HG03378 (cell line): ENCODE results near the gene NPTX2.
"Not testable (repeated sequence)": the region's sequence is repeated elsewhere in the genome, so short reads cannot be mapped to it uniquely, and the experiment has no call there.

Experiments
- ATAC-seq: cut with Tn5 transposase; IDR thresholded peaks from one replicate; pipeline ENCODE4 v1.9.1; 2021; ENCODE audit warnings: mild to moderate bottlenecking, moderate library complexity; ENCODE audit not compliant: unreplicated experiment

The NPTX2 gene

GRCh38 chr7:98617051-98617959, at the start of gene NPTX2:
Gene NPTX2, plus strand, starts transcription at chr7:98617285. Its CDS starts 177 bp downstream, at chr7:98617462.
- ATAC-seq, result no peak

DNA sequence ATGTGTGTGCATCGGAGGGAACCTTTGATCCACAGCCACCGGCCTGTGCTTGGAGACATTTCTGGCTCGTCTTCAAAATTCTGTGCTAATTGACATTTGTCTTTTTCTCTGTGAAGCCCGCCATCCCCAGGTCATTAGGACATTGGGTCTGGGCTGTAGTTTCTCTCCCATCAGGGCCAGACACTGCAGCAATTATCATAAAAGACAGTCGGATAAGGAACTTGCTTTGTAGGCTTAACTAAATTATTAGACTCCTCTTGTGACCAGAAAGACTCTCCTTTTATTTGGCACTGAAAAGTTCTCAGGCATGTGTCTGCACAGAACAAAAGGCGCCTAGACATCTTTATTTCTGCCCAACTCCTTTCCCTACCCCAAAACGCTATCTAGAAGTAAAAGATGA, 49.1 kb upstream of the NPTX2 start:
- no peak for ATAC-seq

GRCh38 chr7:98568891-98569290, 48.2 kb upstream of the NPTX2 start:
- no peak for ATAC-seq

- no peak for ATAC-seq
These were observed 47.3 kb upstream of the NPTX2 start for GRCh38 chr7:98569691-98570337.

- no peak for ATAC-seq
These were observed 46.1 kb upstream of the NPTX2 start for GRCh38 chr7:98571006-98571405.

GRCh38 chr7:98571986-98572385, 45.1 kb upstream of the NPTX2 start:
- ATAC-seq, result no peak

- not testable (repeated sequence) for ATAC-seq
These were observed 44.4 kb upstream of the NPTX2 start for GRCh38 chr7:98572716-98573115.

DNA sequence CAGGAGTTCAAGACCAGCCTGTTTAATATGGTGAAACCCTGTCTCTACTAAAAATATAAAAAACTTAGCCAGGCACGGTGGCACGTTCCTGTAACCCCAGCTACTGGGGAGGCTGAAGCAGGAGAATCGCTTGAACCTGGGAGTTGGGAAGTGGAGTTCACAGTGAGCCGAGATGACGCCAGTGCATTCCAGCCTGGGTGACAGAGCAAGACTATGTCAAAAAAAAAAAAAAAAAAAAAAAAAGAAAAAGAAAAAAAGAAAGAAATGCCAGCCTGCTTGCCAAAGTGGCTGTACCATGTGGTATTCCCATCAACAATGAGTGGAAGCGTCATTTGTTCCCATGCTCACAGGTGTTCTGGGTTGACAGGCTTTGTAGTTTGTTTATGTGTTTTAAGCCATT, 43.3 kb upstream of the NPTX2 start:
- no peak for ATAC-seq

DNA sequence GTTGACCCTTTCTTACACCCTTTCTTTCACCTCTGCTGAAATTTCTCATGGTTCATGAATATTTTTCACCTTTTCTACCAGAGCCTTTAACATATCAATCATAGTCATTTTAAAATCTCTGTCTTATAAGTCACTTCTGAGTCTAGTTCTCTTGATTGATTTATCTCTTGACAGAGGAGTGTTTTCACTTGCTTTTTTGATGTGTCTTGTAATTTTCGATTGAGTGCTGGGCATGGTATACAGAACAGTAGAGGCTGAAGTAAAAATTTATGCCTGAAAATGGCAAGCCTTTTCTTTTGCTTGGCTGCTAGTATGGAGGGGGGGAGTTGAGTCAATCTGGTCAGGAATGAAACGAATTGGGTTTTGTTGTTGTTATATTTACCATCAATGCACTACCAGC, 41.2 kb upstream of the NPTX2 start:
- ATAC-seq, result no peak

DNA sequence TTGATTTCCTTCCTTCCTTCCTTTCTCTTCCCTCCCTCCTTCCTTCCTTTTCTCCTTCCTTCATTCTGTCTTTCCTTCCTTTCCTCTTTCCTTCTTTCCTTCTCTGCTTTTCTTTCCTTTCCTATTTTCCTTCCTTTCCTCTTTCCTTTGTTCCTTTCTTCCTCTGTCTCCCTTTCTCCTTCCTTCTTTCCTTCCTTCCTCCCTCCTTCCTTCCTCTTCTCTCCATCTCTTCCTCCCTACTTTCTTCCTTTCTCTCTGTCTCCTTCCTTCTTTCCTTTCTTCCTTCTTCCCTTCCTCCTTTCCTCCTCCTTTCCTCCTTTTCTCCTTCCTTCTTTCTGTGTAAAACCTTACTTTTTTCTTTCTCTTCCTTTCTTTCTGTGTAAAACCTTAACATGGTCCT, 32.3 kb upstream of the NPTX2 start:
- no peak for ATAC-seq

- ATAC-seq, result no peak
These were observed 25.2 kb upstream of the NPTX2 start for GRCh38 chr7:98591926-98592325.

DNA sequence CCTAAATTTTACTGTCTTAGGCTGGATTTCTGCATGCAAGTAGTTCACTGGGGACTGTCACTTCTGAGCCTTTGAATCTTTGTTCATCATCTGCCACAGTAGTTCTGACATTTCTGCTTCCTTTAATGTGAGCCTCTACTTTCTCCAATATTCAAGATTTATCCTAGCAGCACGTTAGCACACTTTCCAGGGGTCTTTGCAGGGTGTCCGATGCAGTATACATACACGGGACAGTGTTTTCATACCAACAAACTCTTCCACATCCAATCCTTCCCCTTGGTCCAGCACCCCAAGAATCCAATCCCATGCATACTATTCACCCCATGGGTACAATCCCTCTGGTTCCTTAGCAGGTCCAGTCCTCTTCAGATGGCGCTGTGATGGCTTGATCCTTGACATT, 22.7 kb upstream of the NPTX2 start:
- ATAC-seq, result no peak

- ATAC-seq, result no peak
These were observed 22.3 kb upstream of the NPTX2 start for GRCh38 chr7:98594787-98595186.

- no peak for ATAC-seq
These were observed 18.1 kb upstream of the NPTX2 start for GRCh38 chr7:98598846-98599615.

GRCh38 chr7:98599886-98600285, 17.2 kb upstream of the NPTX2 start:
- no peak for ATAC-seq

DNA sequence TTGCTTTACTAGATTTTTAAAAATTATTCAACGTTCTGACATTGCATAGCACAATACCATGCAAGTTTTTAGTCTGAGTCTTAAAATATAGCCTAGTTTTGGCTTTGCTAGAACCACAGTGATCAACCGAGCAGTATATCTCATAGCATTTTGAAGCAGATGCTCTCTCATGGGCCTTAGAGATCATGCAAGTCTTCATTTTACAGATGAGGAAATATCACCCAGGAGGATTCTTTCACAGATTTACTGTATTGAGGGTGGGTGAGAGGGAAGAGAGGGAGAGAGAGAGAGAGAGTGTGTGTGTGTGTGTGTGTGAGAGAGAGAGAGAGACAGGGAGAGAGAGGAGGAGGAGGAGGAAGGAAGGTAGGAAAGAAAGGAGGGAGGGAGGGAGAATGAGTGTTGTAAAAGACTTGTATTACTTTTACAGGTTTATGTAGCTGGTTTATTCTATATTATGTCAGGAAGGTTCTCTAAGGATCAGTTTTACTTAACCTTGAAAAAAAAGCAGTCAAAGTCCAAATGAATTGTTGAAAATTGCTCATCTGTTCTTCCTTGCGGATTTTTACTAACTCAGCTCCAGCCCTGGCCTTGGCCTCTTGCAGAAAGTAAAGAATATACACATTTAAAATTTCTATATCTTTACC, 14.2 kb upstream of the NPTX2 start:
- no peak for ATAC-seq

GRCh38 chr7:98603399-98603788, 13.7 kb upstream of the NPTX2 start:
- no peak for ATAC-seq

- no peak for ATAC-seq
These were observed 3.3 kb upstream of the NPTX2 start for GRCh38 chr7:98613601-98614425.

DNA sequence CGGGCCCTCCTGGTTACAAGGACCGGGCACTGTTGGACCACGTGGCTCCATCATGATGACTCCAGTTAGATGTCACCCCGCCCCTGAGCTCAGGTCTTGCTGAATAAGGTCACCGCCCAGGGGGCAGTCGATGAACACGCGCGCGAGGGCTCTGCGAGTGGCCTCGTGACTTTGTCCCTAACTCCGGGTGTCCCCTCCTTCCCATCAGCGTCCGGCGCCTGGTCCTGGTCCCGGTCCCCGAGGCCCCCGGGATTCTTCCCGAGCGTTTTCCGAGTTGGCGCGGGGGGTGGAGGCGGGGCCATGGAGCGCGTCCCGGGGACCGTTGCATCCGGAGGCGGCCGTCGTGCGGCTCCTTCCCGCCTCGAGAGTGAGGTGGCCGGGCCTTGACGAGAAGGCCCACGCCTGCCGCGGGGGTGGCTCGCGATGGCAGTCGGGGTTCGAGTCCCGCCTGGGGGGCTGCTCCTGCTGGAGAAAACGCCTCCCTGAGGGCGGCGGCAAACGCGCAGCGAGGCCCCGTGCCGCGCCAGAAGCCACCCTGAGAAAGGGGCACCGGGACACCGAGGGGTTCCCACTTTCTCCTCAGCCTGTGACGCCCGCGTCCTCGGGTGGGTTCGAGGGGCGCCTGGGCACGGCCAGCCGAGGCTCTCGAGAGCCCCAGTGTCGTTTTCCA, 569 bp upstream of the NPTX2 start:
- ATAC-seq, result no peak

DNA sequence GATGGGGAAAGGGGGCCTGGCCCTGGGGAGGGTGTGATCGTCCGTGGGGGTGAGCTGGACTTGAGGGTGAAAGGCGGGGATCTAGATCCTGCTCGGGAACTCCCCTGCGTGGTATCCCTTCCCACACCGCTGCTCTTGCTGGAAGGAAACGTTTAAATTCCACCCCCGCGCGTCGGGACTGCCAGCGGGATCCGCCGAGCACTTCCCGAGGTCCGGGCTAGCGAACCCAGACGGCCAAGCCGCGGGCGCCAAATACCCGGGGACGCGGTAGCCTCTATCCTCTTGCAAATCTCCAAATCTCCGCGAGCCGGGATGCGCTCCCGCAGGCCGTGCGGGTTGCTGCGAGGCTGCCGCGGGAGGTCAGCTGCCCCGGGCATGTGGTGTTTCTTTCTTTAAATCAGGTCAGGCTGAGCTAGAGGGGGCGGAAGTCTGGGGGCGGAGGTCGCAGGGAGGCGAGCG, 904 bp downstream of the NPTX2 start:
- no peak for ATAC-seq
